Lower leg skin (tissue), 3 donors: ENCODE data around the gene GPR137B.

Experiments used
- POLR2A ChIP-seq, 2 donors: fragments of 450-650 bp; IDR thresholded peaks; one replicate each; pipeline ENCODE4 v1.6.1; 2016 to 2017; ENCODE audit warnings: antibody characterized with exemption in 2 of 2, mild to moderate bottlenecking in 1 of 2, moderate library complexity in 1 of 2
- TF ChIP-seq, protein P1 (sequence below), 3 donors: fragments of 450-650 bp; IDR thresholded peaks; one replicate each; pipeline ENCODE4 v1.5.1; 2016; ENCODE audit warnings: antibody characterized with exemption in 3 of 3, mild to moderate bottlenecking in 3 of 3, moderate library complexity in 2 of 3

DNA sequence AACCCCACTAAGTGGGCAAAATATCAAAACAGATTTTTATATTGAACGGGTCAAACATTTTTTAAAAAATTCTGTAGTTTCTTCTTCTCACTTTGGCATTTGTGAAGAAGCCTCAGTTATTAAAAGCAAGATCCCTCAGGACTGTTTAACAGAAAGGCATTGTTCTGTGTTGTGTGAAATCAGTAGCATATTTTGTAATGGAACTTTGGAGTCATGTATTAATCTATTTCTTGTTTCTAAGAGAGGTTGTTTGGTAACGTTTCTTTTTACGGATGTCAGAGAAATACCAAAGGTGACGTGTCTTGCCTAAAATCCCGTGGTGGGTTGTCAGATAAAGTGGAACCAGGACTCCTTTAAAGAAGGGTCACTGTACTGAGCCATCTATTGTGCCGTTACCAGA, 23.7 kb downstream of the GPR137B start:
- TF ChIP-seq, protein P1, sequence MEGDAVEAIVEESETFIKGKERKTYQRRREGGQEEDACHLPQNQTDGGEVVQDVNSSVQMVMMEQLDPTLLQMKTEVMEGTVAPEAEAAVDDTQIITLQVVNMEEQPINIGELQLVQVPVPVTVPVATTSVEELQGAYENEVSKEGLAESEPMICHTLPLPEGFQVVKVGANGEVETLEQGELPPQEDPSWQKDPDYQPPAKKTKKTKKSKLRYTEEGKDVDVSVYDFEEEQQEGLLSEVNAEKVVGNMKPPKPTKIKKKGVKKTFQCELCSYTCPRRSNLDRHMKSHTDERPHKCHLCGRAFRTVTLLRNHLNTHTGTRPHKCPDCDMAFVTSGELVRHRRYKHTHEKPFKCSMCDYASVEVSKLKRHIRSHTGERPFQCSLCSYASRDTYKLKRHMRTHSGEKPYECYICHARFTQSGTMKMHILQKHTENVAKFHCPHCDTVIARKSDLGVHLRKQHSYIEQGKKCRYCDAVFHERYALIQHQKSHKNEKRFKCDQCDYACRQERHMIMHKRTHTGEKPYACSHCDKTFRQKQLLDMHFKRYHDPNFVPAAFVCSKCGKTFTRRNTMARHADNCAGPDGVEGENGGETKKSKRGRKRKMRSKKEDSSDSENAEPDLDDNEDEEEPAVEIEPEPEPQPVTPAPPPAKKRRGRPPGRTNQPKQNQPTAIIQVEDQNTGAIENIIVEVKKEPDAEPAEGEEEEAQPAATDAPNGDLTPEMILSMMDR (IDR thresholded peaks at IDR 0.05): no peak
- no peak for TF ChIP-seq POLR2A (IDR thresholded peaks at IDR 0.05)
